HUES48 (cell line): Measurements from ENCODE around the gene CERS6.
A peak's percentile ranks its signal among the peaks of the same experiment; 100 is the strongest.
"Not testable (repeated sequence)": the region's sequence is repeated elsewhere in the genome, so short reads cannot be mapped to it uniquely, and the experiment has no call there.

Experiments
- H3K27ac ChIP-seq: one replicate; pipeline ENCODE4 v1.7.0; 2013; ENCODE audit warnings: low read depth, low read length, inconsistent platforms
- H3K27me3 ChIP-seq: 2 replicates; pipeline ENCODE4 v1.6.1; 2013; ENCODE audit warnings: mild to moderate bottlenecking, low read length; ENCODE audit not compliant: control insufficient read depth, insufficient read depth
- H3K36me3 ChIP-seq: 2 replicates; pipeline ENCODE4 v1.6.1; 2013; ENCODE audit warnings: low read length; ENCODE audit not compliant: control insufficient read depth, insufficient read depth
- H3K4me1 ChIP-seq: 2 replicates; pipeline ENCODE4 v1.6.1; 2013; ENCODE audit warnings: mild to moderate bottlenecking, low read length; ENCODE audit not compliant: control insufficient read depth, insufficient read depth
- H3K4me3 ChIP-seq: 2 replicates; pipeline ENCODE4 v1.5.1; 2013; ENCODE audit warnings: mild to moderate bottlenecking, low read depth, low read length
- H3K9ac ChIP-seq: 2 replicates; pipeline ENCODE4 v1.6.1; 2013; ENCODE audit warnings: mild to moderate bottlenecking, low read depth, low read length, moderate library complexity
- H3K9me3 ChIP-seq: 2 replicates; pipeline ENCODE4 v1.6.1; 2013; ENCODE audit warnings: low read length; ENCODE audit not compliant: control insufficient read depth, insufficient read depth

Gene CERS6

GRCh38 chr2:168482952-168483831, 27.1 kb downstream of the CERS6 start:
- H3K36me3 ChIP-seq, result no peaks in the 10 kb centered on the region
- peaks cover 23% of the 10 kb centered on the region for H3K4me1 ChIP-seq
- H3K9me3 ChIP-seq, result no peaks in the 10 kb centered on the region
- no peaks in the 10 kb centered on the region for H3K27me3 ChIP-seq
- no peak overlapping the region for H3K9ac ChIP-seq
- H3K27ac ChIP-seq, result no peak overlapping the region
- no peak overlapping the region for H3K4me3 ChIP-seq

- H3K4me1 ChIP-seq, result peaks cover 44% of the 10 kb centered on the region
- H3K9me3 ChIP-seq, result no peaks in the 10 kb centered on the region
- no peak overlapping the region for H3K27ac ChIP-seq
- H3K36me3 ChIP-seq, result no peaks in the 10 kb centered on the region
- no peak overlapping the region for H3K4me3 ChIP-seq
- H3K9ac ChIP-seq, result no peak overlapping the region
- H3K27me3 ChIP-seq, result no peaks in the 10 kb centered on the region
These were observed 30.4 kb downstream of the CERS6 start for GRCh38 chr2:168486477-168486876.

GRCh38 chr2:168490015-168490874, 34.2 kb downstream of the CERS6 start:
- Histone ChIP-seq H3K4me1 (peaks cover 43% of the 10 kb centered on the region), H3K27ac (peak overlapping the region; percentile 45), H3K4me3 (no peak overlapping the region), H3K9me3 (no peaks in the 10 kb centered on the region), H3K9ac (no peak overlapping the region), H3K36me3 (no peaks in the 10 kb centered on the region), H3K27me3 (no peaks in the 10 kb centered on the region)

- Histone ChIP-seq H3K9me3 (no peaks in the 10 kb centered on the region), H3K9ac (no peak overlapping the region), H3K27ac (peak overlapping the region; percentile 21), H3K27me3 (no peaks in the 10 kb centered on the region), H3K4me1 (peaks cover 42% of the 10 kb centered on the region), H3K4me3 (no peak overlapping the region), H3K36me3 (no peaks in the 10 kb centered on the region)
These were observed 35.0 kb downstream of the CERS6 start for GRCh38 chr2:168490946-168491605.

GRCh38 chr2:168491728-168492127, 35.7 kb downstream of the CERS6 start:
- not testable (repeated sequence) for H3K27ac ChIP-seq, H3K4me3 ChIP-seq, H3K9me3 ChIP-seq, H3K9ac ChIP-seq, H3K36me3 ChIP-seq, H3K27me3 ChIP-seq
- H3K4me1 ChIP-seq, result peaks cover 35% of the 10 kb centered on the region

GRCh38 chr2:168493219-168493618, 37.1 kb downstream of the CERS6 start:
- not testable (repeated sequence) for H3K9me3 ChIP-seq, H3K9ac ChIP-seq, H3K27ac ChIP-seq, H3K27me3 ChIP-seq, H3K4me3 ChIP-seq, H3K36me3 ChIP-seq
- H3K4me1 ChIP-seq, result peaks cover 31% of the 10 kb centered on the region

- no peaks in the 10 kb centered on the region for H3K36me3 ChIP-seq
- no peak overlapping the region for H3K4me3 ChIP-seq
- no peaks in the 10 kb centered on the region for H3K27me3 ChIP-seq
- H3K27ac ChIP-seq, result no peak overlapping the region
- H3K9me3 ChIP-seq, result no peaks in the 10 kb centered on the region
- H3K4me1 ChIP-seq, result peaks cover 27% of the 10 kb centered on the region
- no peak overlapping the region for H3K9ac ChIP-seq
These were observed 38.2 kb downstream of the CERS6 start for GRCh38 chr2:168494190-168494711.

GRCh38 chr2:168495524-168495923, 39.5 kb downstream of the CERS6 start:
- no peaks in the 10 kb centered on the region for H3K27me3 ChIP-seq
- no peak overlapping the region for H3K27ac ChIP-seq
- no peaks in the 10 kb centered on the region for H3K36me3 ChIP-seq
- H3K4me3 ChIP-seq, result no peak overlapping the region
- H3K4me1 ChIP-seq, result peaks cover 14% of the 10 kb centered on the region
- no peak overlapping the region for H3K9ac ChIP-seq
- no peaks in the 10 kb centered on the region for H3K9me3 ChIP-seq

GRCh38 chr2:168496906-168497305, 40.8 kb downstream of the CERS6 start:
- Histone ChIP-seq H3K36me3 (no peaks in the 10 kb centered on the region), H3K9ac (no peak overlapping the region), H3K27ac (no peak overlapping the region), H3K4me1 (peaks cover 8% of the 10 kb centered on the region; the same call in 1 of the 2 replicates), H3K27me3 (no peaks in the 10 kb centered on the region), H3K9me3 (no peaks in the 10 kb centered on the region), H3K4me3 (no peak overlapping the region)

GRCh38 chr2:168499500-168499899, 43.4 kb downstream of the CERS6 start:
- H3K9ac ChIP-seq, result no peak overlapping the region
- no peaks in the 10 kb centered on the region for H3K36me3 ChIP-seq
- H3K4me3 ChIP-seq, result no peak overlapping the region
- 0 out of 2 replicates have a peak, but pooled peaks cover 5% of the 10 kb centered on the region for H3K4me1 ChIP-seq
- H3K27ac ChIP-seq, result no peak overlapping the region
- H3K9me3 ChIP-seq, result no peaks in the 10 kb centered on the region
- H3K27me3 ChIP-seq, result no peaks in the 10 kb centered on the region
